Upper lobe of left lung (tissue), 6 donors: ENCODE data around the gene SUPT7L. TPM values are rescaled to one million over a fixed set of nuclear protein-coding genes. Genes with fewer than 3 reads are reported as not detected.

ENCODE experiments used
- ATAC-seq, 2 donors: fragments of 200-7000 bp; cut with Tn5 transposase; one replicate each; pipeline ENCODE4 v1.9.1; 2022; ENCODE audit warnings: mild to moderate bottlenecking in 2 of 2, moderate library complexity in 2 of 2; ENCODE audit not compliant: low FRiP score in 2 of 2
- DNase-seq, 2 donors: peaks; one replicate each; pipeline ENCODE4 v3.0.0-alpha.2; 2019 to 2020
- H3K27ac ChIP-seq, 4 donors: fragments of 200-600 bp; sonication (generic); one replicate each; pipeline ENCODE4 v1.5.1; 2016 to 2019
- H3K27me3 ChIP-seq, 4 donors: fragments of 200-600 bp; sonication (generic); one replicate each; pipeline ENCODE4 v1.5.1; 2017 to 2019
- H3K36me3 ChIP-seq, 4 donors: fragments of 200-600 bp; sonication (generic); one replicate each; pipeline ENCODE4 v1.5.1; 2016 to 2019
- H3K4me1 ChIP-seq, 4 donors: fragments of 200-600 bp; sonication (generic); one replicate each; pipeline ENCODE4 v1.5.1; 2018 to 2019
- H3K4me3 ChIP-seq, 4 donors: fragments of 200-600 bp; sonication (generic); one replicate each; pipeline ENCODE4 v1.5.1; 2017 to 2019; ENCODE audit warnings: mild to moderate bottlenecking in 2 of 4, moderate library complexity in 1 of 4
- H3K9me3 ChIP-seq, 4 donors: fragments of 200-600 bp; sonication (generic); one replicate each; pipeline ENCODE4 v1.5.1; 2018 to 2019
- EP300 ChIP-seq, 4 donors: sonication (generic); formaldehyde crosslinking; IDR thresholded peaks; one replicate each; pipeline ENCODE4 v1.5.1; 2017; ENCODE audit warnings: antibody characterized with exemption in 4 of 4, control low read depth in 2 of 4
- POLR2A ChIP-seq, 4 donors: fragments of 450-650 bp; IDR thresholded peaks; one replicate each; pipeline ENCODE4 v1.5.1; 2016 to 2017; ENCODE audit warnings: antibody characterized with exemption in 4 of 4, mild to moderate bottlenecking in 2 of 4
- POLR2AphosphoS5 ChIP-seq, 2 donors: sonication (generic); formaldehyde crosslinking; IDR thresholded peaks; one replicate each; pipeline ENCODE4 v1.5.1; 2017; ENCODE audit warnings: antibody characterized with exemption in 2 of 2
- WGBS, 2 donors: methylation state at CpG; one replicate each; pipeline ENCODE4 v1.1.5; 2017 to 2018; 5-methylcytosine and 5-hydroxymethylcytosine counted together
- total RNA-seq, 6 donors: library from RNA; depleted of rRNA in 4 of 6; stranded (reverse); fragments of >200 nt in 4 of 6; gene quantifications; one replicate each; pipeline versions ENCODE4 v1.1.0 to v1.2.1, GENCODE V29; 2016 to 2021
- TF ChIP-seq, protein P1 (sequence below), 6 experiments: fragments of 450-650 bp in 4 of 6; fragments of 200-600 bp in 2 of 6; sonication (generic) in 2 of 6; IDR thresholded peaks; one replicate each; pipeline ENCODE4 v1.5.1; 2016 to 2019; ENCODE audit warnings: antibody characterized with exemption in 6 of 6
- donor health status: DM: no; HTN: no; CAD: no; lungs with moderate emphysema.
- donor health status: DM: no; HTN: yes; CAD: no; lungs with severe emphysema.

Gene SUPT7L
- total RNA-seq, 6 donors from 2014 or later = 22.2 to 70.2 (median 25.0) TPM

GRCh38 chr2:27647289-27647688 is 16.1 kb downstream of the SUPT7L start:
- no peaks in the 10 kb centered on the region for H3K4me1 ChIP-seq
- TF ChIP-seq EP300 (IDR thresholded peaks at IDR 0.05) (no peak), POLR2A (IDR thresholded peaks at IDR 0.05) (no peak), POLR2AphosphoS5 (IDR thresholded peaks at IDR 0.05) (no peak)
- TF ChIP-seq, protein P1, sequence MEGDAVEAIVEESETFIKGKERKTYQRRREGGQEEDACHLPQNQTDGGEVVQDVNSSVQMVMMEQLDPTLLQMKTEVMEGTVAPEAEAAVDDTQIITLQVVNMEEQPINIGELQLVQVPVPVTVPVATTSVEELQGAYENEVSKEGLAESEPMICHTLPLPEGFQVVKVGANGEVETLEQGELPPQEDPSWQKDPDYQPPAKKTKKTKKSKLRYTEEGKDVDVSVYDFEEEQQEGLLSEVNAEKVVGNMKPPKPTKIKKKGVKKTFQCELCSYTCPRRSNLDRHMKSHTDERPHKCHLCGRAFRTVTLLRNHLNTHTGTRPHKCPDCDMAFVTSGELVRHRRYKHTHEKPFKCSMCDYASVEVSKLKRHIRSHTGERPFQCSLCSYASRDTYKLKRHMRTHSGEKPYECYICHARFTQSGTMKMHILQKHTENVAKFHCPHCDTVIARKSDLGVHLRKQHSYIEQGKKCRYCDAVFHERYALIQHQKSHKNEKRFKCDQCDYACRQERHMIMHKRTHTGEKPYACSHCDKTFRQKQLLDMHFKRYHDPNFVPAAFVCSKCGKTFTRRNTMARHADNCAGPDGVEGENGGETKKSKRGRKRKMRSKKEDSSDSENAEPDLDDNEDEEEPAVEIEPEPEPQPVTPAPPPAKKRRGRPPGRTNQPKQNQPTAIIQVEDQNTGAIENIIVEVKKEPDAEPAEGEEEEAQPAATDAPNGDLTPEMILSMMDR (IDR thresholded peaks at IDR 0.05) = no peak
- DNase-seq (no peak), ATAC-seq (no peak)
- H3K36me3 ChIP-seq = peaks cover 23 to 100% (median 64%) of the 10 kb centered on the region in 4 donors
- no peaks in the 10 kb centered on the region for H3K9me3 ChIP-seq
- no peaks in the 10 kb centered on the region for H3K27me3 ChIP-seq
- no peak overlapping the region for H3K4me3 ChIP-seq
- H3K27ac ChIP-seq = no peak overlapping the region

DNA sequence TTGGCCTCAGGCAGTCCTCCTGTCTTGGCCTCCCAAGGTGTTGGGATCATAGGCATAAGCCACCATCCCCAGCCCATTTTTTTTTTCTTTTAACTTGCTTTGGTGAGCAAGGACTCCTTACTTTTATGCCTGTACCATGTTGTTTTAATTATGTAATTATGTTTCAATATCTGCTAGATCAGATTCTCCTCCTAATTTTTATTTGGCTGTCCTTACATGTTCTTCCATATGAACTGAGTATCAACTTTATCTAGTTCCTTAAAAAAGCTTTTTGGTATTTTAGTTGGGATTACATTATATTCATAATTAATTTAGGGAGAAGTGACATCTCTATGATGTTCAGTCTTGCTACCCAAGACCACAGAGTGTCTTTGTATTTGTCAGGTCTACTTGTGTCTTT is 18.2 kb downstream of the SUPT7L start:
- H3K36me3 ChIP-seq = peaks cover 21 to 100% (median 60%) of the 10 kb centered on the region in 4 donors

DNA sequence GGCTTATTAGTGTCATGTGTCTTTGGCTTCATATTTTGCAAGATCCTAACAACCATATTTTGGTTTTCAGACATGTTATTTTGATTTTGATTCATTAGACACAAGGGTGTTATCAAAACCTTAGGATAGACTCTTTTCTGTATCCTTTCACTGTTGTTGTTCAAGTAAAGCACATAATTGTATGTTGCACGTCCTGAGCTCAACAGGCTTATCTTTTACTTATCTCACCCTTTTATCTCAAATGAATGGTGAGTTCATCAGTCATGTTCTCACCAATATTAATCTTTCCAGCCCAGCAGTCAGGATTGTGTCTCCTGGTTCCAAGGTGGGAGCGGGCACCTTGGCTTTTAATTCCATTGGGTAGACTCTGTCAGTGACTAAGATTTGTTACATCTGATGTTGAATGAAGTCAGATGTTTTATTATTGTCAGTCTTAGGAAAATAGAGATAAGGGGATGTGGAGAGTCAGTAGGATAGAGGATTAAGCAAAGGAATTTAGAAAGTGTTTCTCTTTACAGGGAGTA is 22.6 kb downstream of the SUPT7L start:
- H3K27me3 ChIP-seq = no peaks in the 10 kb centered on the region
- 89 to 93% methylated on average over 2 of the region's 2 CpGs for WGBS, 2 donors
- ATAC-seq (no peak), DNase-seq (no peak)
- H3K36me3 ChIP-seq = peaks cover 32 to 100% (median 65%) of the 10 kb centered on the region in 4 donors
- H3K4me1 ChIP-seq = no peaks in the 10 kb centered on the region
- H3K9me3 ChIP-seq = no peaks in the 10 kb centered on the region
- H3K27ac ChIP-seq = no peak overlapping the region
- TF ChIP-seq POLR2AphosphoS5 (IDR thresholded peaks at IDR 0.05) = no peak
- TF ChIP-seq EP300 (IDR thresholded peaks at IDR 0.05) = no peak
- TF ChIP-seq, protein P1 (IDR thresholded peaks at IDR 0.05) = no peak
- no peak for TF ChIP-seq POLR2A (IDR thresholded peaks at IDR 0.05)
- no peak overlapping the region for H3K4me3 ChIP-seq

More for the DNA sequence above, 18.2 kb downstream of the SUPT7L start:
- TF ChIP-seq, protein P1 (IDR thresholded peaks at IDR 0.05) = no peak
- no peak for TF ChIP-seq POLR2AphosphoS5 (IDR thresholded peaks at IDR 0.05)
- TF ChIP-seq POLR2A (IDR thresholded peaks at IDR 0.05) = no peak
- TF ChIP-seq EP300 (IDR thresholded peaks at IDR 0.05) = no peak
- DNase-seq (no peak), ATAC-seq (no peak)
- Histone ChIP-seq H3K9me3 (no peaks in the 10 kb centered on the region), H3K27ac (no peak overlapping the region), H3K4me3 (no peak overlapping the region), H3K27me3 (no peaks in the 10 kb centered on the region), H3K4me1 (no peaks in the 10 kb centered on the region)

DNA sequence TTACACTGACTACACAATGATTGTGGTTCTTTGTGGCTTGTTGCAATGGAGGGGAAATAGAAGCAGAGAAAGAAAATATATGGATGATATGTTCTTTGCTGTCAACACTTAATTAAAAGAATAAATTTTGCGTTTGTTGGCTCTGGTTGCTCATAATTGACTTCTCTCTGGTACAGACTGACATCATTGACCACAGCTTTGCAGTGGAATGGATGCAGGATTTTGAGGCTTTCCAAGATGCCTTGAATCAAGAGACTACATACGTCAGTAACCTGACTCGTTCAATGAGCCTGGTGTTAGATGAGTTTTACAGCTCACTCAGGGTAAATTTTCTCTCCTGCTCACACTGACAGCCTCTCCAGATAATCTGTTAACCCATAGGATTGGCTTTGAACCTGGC is 24.7 kb downstream of the SUPT7L start:
- no peaks in the 10 kb centered on the region for H3K27me3 ChIP-seq
- H3K4me3 ChIP-seq = no peak overlapping the region
- WGBS, 2 donors = 56 to 87% methylated on average over 3 of the region's 3 CpGs
- DNase-seq = no peak
- no peak for ATAC-seq
- no peaks in the 10 kb centered on the region for H3K4me1 ChIP-seq
- H3K9me3 ChIP-seq = no peaks in the 10 kb centered on the region
- H3K27ac ChIP-seq = no peak overlapping the region
- peaks cover 42 to 100% (median 70%) of the 10 kb centered on the region in 4 donors for H3K36me3 ChIP-seq
- TF ChIP-seq, protein P1 (IDR thresholded peaks at IDR 0.05) = no peak
- TF ChIP-seq POLR2A (IDR thresholded peaks at IDR 0.05) (no peak), EP300 (IDR thresholded peaks at IDR 0.05) (no peak), POLR2AphosphoS5 (IDR thresholded peaks at IDR 0.05) (no peak)

DNA sequence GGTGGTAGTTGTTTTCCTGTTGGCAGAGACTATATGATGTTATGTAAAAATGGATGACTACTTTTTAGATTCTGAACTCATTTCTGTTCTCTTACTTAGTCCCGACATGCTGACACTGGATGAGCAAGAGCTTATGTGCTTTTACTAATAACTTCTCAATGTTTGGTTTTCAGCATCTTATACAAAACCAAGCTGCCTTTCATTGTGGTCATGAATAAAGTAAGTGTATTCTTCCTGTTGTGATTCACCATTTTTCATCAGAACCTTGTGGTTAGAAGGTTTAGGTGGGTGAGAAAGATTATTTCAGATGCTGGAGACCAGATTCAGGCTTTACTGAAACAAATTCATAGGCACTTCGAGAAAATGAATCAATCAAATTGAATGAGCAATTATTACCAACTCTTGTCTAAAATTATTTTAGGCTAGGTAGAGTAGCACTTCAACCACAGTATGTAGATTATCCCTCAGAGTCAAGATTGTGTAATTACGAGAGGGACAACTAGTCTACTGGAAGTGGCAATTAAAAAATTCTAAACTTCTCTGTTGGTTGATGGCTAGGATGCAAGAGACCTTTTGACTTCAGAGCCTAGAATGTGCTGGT is 25.3 kb downstream of the SUPT7L start:
- 84 to 88% methylated on average over 3 of the region's 3 CpGs for WGBS, 2 donors
- Histone ChIP-seq H3K27ac (no peak overlapping the region), H3K27me3 (no peaks in the 10 kb centered on the region), H3K36me3 (peaks cover 38 to 100% (median 74%) of the 10 kb centered on the region in 4 donors), H3K4me3 (no peak overlapping the region), H3K4me1 (no peaks in the 10 kb centered on the region), H3K9me3 (no peaks in the 10 kb centered on the region)
- ATAC-seq (no peak), DNase-seq (no peak)
- TF ChIP-seq EP300 (IDR thresholded peaks at IDR 0.05) (no peak), POLR2A (IDR thresholded peaks at IDR 0.05) (no peak), POLR2AphosphoS5 (IDR thresholded peaks at IDR 0.05) (no peak)
- TF ChIP-seq, protein P1 (IDR thresholded peaks at IDR 0.05) = no peak
